GM10847 (cell line): ENCODE results near the gene ITGB6.

Experiments used
- POLR2A ChIP-seq: IDR thresholded peaks from 2 replicates; pipeline ENCODE4 v1.6.1; 2011; ENCODE audit not compliant: insufficient read length; ENCODE audit errors: extremely low read depth

Gene ITGB6

GRCh38 chr2:160225722-160226121, 25.6 kb upstream of the ITGB6 start:
- TF ChIP-seq POLR2A: no peak

DNA sequence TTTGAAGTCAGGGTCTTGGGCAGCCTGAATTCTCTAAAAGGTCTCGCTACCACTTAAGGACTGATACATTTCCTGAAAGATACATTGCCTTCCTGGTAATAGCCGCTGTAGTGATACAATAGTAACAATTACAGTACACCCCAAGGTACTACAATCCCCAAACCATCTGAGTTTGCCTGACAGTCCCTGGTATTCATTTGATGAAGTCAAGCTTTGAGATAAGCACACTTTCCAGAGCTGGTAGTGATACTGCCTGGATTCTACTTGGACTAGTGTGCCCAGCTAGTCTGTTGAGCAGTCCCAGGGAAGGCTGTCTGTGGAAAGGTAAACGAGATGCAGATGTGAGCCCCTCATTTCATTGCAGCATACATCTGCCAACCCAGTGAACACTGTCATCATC, 24.4 kb upstream of the ITGB6 start:
- TF ChIP-seq POLR2A: no peak

GRCh38 chr2:160224060-160224459, 24.0 kb upstream of the ITGB6 start:
- no peak for TF ChIP-seq POLR2A

DNA sequence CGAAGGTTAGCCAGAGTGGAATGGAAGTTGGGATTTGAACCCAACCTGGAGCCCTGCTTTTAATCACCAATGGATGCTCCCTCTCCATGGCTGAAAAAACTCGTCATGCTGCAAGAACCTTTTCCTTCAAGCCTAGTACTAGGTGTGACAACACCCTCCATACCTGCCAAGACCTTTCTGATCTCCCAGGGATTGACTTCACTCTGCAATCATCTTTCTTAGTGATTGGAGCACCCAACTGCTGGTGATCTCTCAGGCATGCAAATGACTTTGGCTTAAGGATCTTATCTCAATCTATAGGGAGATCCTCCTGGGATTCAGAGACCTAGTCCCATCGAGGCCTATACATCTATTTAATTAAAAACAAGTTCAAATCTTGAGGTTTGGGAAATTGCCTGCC, 23.5 kb upstream of the ITGB6 start:
- no peak for TF ChIP-seq POLR2A

DNA sequence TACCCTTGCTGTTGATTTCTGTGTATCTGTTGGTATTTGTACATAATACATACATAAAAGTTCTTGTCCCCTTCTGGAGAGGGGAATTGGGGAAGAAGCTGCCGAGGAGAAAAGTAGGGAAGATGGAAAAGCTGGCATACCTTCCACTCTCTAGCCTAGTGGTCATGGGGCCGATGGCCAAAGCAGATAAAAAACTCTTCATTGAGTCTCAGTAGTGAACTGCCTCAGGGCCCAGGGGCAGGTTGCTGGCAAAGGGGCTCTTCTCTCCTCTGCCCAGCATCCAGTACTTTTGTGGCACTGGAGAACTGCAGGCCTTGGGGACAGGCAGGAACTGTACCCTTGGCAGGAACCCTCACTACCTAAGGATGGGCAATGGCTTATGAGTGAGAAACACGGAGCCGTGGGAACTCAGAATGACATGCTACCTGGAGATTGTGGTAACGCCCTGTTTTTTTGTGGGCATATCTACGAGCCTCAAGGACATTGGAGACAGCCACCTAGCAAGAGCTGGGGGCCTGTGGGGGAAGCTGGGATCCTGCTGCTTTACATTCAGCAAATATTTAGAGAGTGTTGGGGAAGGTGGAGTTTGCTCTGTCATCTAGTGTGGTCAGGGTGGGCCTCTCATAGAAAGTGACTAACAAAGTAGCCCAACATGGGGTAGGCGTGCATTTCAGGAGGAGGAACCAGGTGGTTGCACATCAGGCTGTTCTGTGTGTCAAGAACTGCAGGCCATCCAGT, 22.6 kb upstream of the ITGB6 start:
- TF ChIP-seq POLR2A: no peak

- no peak for TF ChIP-seq POLR2A
These were observed 21.6 kb upstream of the ITGB6 start for GRCh38 chr2:160221391-160222276.

- no peak for TF ChIP-seq POLR2A
These were observed 20.5 kb upstream of the ITGB6 start for GRCh38 chr2:160220545-160221009.

GRCh38 chr2:160220026-160220425, 20.0 kb upstream of the ITGB6 start:
- no peak for TF ChIP-seq POLR2A

- no peak for TF ChIP-seq POLR2A
These were observed 14.7 kb upstream of the ITGB6 start for GRCh38 chr2:160214461-160215445.

DNA sequence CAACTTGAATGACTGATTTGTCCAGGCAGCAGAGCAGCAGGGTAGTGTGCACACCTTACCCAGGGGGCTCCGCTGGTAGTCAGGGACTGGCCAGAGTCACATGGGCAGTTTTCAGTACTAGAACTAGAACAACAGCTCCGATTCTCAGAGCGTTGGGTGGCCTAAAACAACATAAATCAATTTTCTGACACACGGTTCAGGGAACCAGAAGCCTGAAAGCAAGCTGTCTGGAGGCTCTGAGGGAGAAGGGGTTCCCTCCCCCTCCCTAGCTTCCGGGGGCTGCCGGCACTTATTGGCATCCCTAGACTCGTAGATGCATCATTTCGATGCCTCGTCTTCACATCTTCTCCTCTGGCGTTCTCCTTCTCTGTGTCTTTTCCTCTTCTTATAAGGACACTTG, 13.4 kb upstream of the ITGB6 start:
- no peak for TF ChIP-seq POLR2A

- TF ChIP-seq POLR2A: no peak
These were observed 10.6 kb upstream of the ITGB6 start for GRCh38 chr2:160210599-160211138.

GRCh38 chr2:160209516-160209856, 9.4 kb upstream of the ITGB6 start:
- TF ChIP-seq POLR2A: no peak

GRCh38 chr2:160208655-160209515, 8.8 kb upstream of the ITGB6 start:
- TF ChIP-seq POLR2A: no peak
